GM18867 (cell line): ENCODE measurements around the gene FAM161B.

ENCODE experiments used
- ATAC-seq: cut with Tn5 transposase; IDR thresholded peaks from one replicate; pipeline ENCODE4 v1.9.1; 2021; ENCODE audit warnings: mild to moderate bottlenecking, moderate library complexity; ENCODE audit not compliant: unreplicated experiment

The FAM161B gene

DNA sequence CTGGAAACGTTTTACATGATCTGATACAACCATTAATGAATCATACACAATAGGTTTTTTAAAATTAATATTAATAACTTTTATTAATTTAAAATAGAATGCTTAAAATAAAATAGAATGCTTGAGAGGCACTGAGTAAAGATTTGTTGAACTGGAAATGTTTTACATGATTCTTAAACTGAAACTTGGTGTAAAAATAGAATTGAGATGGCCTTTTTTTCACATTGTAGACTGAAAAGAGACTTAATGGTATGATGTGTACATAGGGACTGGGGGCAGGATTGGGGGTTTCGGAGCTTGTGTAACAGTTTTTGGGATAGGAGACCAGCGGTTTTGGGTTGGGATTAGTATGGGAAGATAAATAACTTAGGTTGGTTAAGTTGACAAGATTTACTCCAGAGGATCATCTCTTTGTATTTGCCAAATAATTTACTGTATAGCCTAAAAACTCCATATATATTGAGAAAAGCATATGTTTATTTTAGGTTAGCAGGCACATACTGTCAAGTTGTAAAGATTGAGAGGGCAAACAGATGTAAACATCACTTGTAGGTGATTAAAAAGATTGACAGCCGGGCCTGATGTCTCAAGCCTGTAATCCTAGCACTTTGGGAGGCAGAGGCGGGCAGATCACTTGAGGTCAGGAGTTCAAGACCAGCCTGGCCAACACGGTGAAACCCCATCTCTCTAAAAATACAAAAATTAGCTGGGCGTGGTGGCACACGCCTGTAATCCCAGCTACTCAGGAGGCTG lies 65.3 kb downstream of the FAM161B start:
- no peak for ATAC-seq
